B cell (primary cell): ENCODE data around the gene TTLL8. TPM values are rescaled to one million over a fixed set of nuclear protein-coding genes. Genes with fewer than 3 reads are reported as not detected.

Source experiments
- ATAC-seq: fragments of 200-7000 bp; cut with Tn5 transposase; one replicate; pipeline ENCODE4 v1.10.0; 2021; ENCODE audit warnings: low read depth, mild to moderate bottlenecking, moderate number of reproducible peaks, moderate library complexity
- CTCF ChIA-PET: fragments of 350-600 bp; sonication (Branson Sonifier 250); formaldehyde crosslinking; loops from one replicate; lab custom pipeline; 2021; ENCODE audit warnings: antibody characterized with exemption, inconsistent platforms; lab: Charles Lee
- POLR2A ChIA-PET: fragments of 350-600 bp; sonication (Branson Sonifier 250); formaldehyde crosslinking; loops from one replicate; lab custom pipeline; 2021; ENCODE audit warnings: antibody characterized with exemption; lab: Charles Lee
- DNase-seq: peaks from one replicate; pipeline ENCODE4 v3.0.0; 2013
- H2AFZ ChIP-seq: 2 replicates; pipeline ENCODE4 v1.6.1; 2012; ENCODE audit warnings: mild to moderate bottlenecking, low read depth, low read length; ENCODE audit not compliant: insufficient read depth, poor library complexity, severe bottlenecking
- H3K27ac ChIP-seq, 2 donors: 1 replicate in 1 of 2; 2 replicates in 1 of 2; pipeline ENCODE4 v1.5.1; 2012 to 2013; ENCODE audit warnings: low read length in 2 of 2, mild to moderate bottlenecking in 2 of 2, moderate library complexity in 1 of 2
- H3K27me3 ChIP-seq, 4 experiments: fragments of 200-600 bp in 1 of 4; sonication (generic) in 1 of 4; replicated peaks in 1 of 4; 1 replicate in 2 of 4; 2 replicates in 2 of 4; pipeline versions ENCODE4 v1.6.1 to v1.7.0; 2013 to 2016; ENCODE audit warnings: low read length in 3 of 4, mild to moderate bottlenecking in 2 of 4, mixed read lengths in 1 of 4, moderate library complexity in 1 of 4; ENCODE audit not compliant: insufficient read depth in 4 of 4, control insufficient read depth in 3 of 4; ENCODE audit errors: control extremely low read depth in 1 of 4
- H3K36me3 ChIP-seq, 2 experiments: replicated peaks in 1 of 2; 1 replicate in 1 of 2; 2 replicates in 1 of 2; pipeline versions ENCODE4 v1.6.1 to v1.7.1; 2013; ENCODE audit warnings: low read length in 1 of 2; ENCODE audit not compliant: insufficient read depth in 2 of 2, control insufficient read depth in 1 of 2; ENCODE audit errors: control extremely low read depth in 1 of 2, extremely low read depth in 1 of 2
- H3K4me1 ChIP-seq, 2 donors: fragments of 200-600 bp in 1 of 2; sonication (generic) in 1 of 2; 1 replicate in 1 of 2; 2 replicates in 1 of 2; pipeline versions ENCODE4 v1.5.1 to v1.6.1; 2013 to 2017; ENCODE audit warnings: low read length in 2 of 2; ENCODE audit not compliant: control insufficient read depth in 2 of 2, insufficient read depth in 2 of 2
- H3K4me2 ChIP-seq: replicated peaks from 2 replicates; pipeline ENCODE3; 2012; ENCODE audit warnings: mild to moderate bottlenecking, low read depth, low read length; ENCODE audit not compliant: poor library complexity, severe bottlenecking
- H3K4me3 ChIP-seq, 5 experiments: fragments of 200-600 bp in 1 of 5; sonication (generic) in 1 of 5; 1 replicate in 3 of 5; 2 replicates in 2 of 5; pipeline versions ENCODE4 v1.5.1 to v1.7.0; 2011 to 2016; ENCODE audit warnings: low read length in 4 of 5, mild to moderate bottlenecking in 4 of 5, low read depth in 2 of 5, control low read depth in 1 of 5, moderate library complexity in 1 of 5; ENCODE audit not compliant: insufficient read depth in 1 of 5; ENCODE audit errors: control extremely low read depth in 1 of 5, extremely low read depth in 1 of 5
- H3K79me2 ChIP-seq: fragments of 200-600 bp; sonication (generic); one replicate; pipeline ENCODE4 v1.6.0; 2016; ENCODE audit warnings: low read length; ENCODE audit not compliant: control insufficient read depth, insufficient read depth
- H3K9ac ChIP-seq: fragments of 200-600 bp; sonication (generic); 2 replicates; pipeline ENCODE4 v1.6.1; 2017; ENCODE audit warnings: mild to moderate bottlenecking, low read length, moderate library complexity
- H3K9me3 ChIP-seq, 3 donors: one replicate each; pipeline versions ENCODE4 v1.6.1 to v1.7.1; 2013; ENCODE audit warnings: low read length in 2 of 3; ENCODE audit not compliant: control insufficient read depth in 2 of 3, insufficient read depth in 1 of 3; ENCODE audit errors: control extremely low read depth in 1 of 3
- H4K20me1 ChIP-seq: 2 replicates; pipeline ENCODE4 v1.6.0; 2012; ENCODE audit warnings: mild to moderate bottlenecking, low read length; ENCODE audit not compliant: insufficient read depth, control insufficient read depth, poor library complexity, severe bottlenecking
- H3K27ac Mint-ChIP-seq: one replicate; pipeline ENCODE4 v1.8.0; 2021; ENCODE audit warnings: mixed read lengths
- H3K27me3 Mint-ChIP-seq: one replicate; pipeline ENCODE4 v1.8.0; 2021; ENCODE audit warnings: mixed read lengths
- H3K4me1 Mint-ChIP-seq: one replicate; pipeline ENCODE4 v1.8.0; 2021; ENCODE audit warnings: mixed read lengths
- H3K4me3 Mint-ChIP-seq: one replicate; pipeline ENCODE4 v1.8.0; 2021; ENCODE audit warnings: mixed read lengths
- H3K9me3 Mint-ChIP-seq: one replicate; pipeline ENCODE4 v1.8.0; 2022; ENCODE audit warnings: mixed read lengths; ENCODE audit not compliant: insufficient read depth
- CTCF ChIP-seq: fragments of 200-600 bp; IDR thresholded peaks from one replicate; pipeline ENCODE4 v1.8.0; 2022; ENCODE audit warnings: antibody characterized with exemption, mild to moderate bottlenecking
- EZH2 ChIP-seq: IDR thresholded peaks from 2 replicates; pipeline ENCODE4 v1.6.1; 2012; ENCODE audit warnings: borderline replicate concordance, low read depth, mild to moderate bottlenecking, moderate library complexity, low read length; ENCODE audit not compliant: insufficient read depth, poor library complexity, severe bottlenecking
- WGBS: methylation state at CpG from one replicate; pipeline ENCODE4 v1.1.5; 2013; ENCODE audit warnings: missing lambda C conversion rate; ENCODE audit not compliant: insufficient coverage; 5-methylcytosine and 5-hydroxymethylcytosine counted together
- intact Hi-C: fragments of 100-400 bp; cut with micrococcal nuclease; formaldehyde crosslinking; loops from one replicate; pipeline ENCODE4 v1.10.0; 2022
- polyA plus RNA-seq: library from polyadenylated mRNA; depleted of rRNA; stranded (reverse); fragments of >200 nt; gene quantifications from 2 replicates; pipeline ENCODE4 v1.2.3, GENCODE V29; 2012
- total RNA-seq, 2 donors: library from RNA; stranded (reverse); fragments of 120-200 nt in 1 of 2; gene quantifications; 1 replicate in 1 of 2; 2 replicates in 1 of 2; pipeline versions ENCODE4 v1.2.3 to v1.2.4, GENCODE V29; 2013 to 2022

The TTLL8 gene
- total and polyA plus RNA-seq, 2 donors (not counting 1 experiment from before 2014, with no cell fraction given): not detected

- Histone ChIP-seq H2AFZ (peak overlapping the region; percentile 57), H3K79me2 (no peaks in the 10 kb centered on the region), H3K27me3 (peaks cover 0 to 4% (median 0%) of the 10 kb centered on the region in 4 experiments), H3K4me2 (peak overlapping the region; percentile 49), H3K9me3 (no peaks in the 10 kb centered on the region), H4K20me1 (no peaks in the 10 kb centered on the region), H3K27ac (no peak overlapping the region), H3K4me1 (peaks cover 4 to 9% of the 10 kb centered on the region in 2 donors), H3K4me3 (peak overlapping the region in 1 of 5 experiments; percentile 16), H3K36me3 (no peaks in the 10 kb centered on the region), H3K9ac (peak overlapping the region; percentile 32)
- ChIA-PET POLR2A (no interaction called here), CTCF (no interaction called here)
- peaks cover 20% of the 10 kb centered on the region for H3K4me1 Mint-ChIP-seq
- ATAC-seq: no peak
- TF ChIP-seq EZH2: no peak
- no peak for TF ChIP-seq CTCF
- no peaks in the 10 kb centered on the region for H3K9me3 Mint-ChIP-seq
- peak; percentile 27 for DNase-seq
- H3K27me3 Mint-ChIP-seq: peaks cover 2% of the 10 kb centered on the region
- 16% methylated on average over 8 of the region's 9 CpGs for WGBS
- intact Hi-C loops: no loop called here
- H3K4me3 Mint-ChIP-seq: peak overlapping the region; percentile 47
- H3K27ac Mint-ChIP-seq: no peak overlapping the region
These were observed 47.4 kb upstream of the TTLL8 start for GRCh38 chr22:50105208-50106100.

- CTCF ChIA-PET: interaction anchor here (0.8 to 1.1 kb wide), 2 partner anchors 38 to 106 kb away, joined by 3 read pairs; no protein-coding TSS in a partner anchor
- DNase-seq (no peak), ATAC-seq (no peak)
- peaks cover 3% of the 10 kb centered on the region for H3K27me3 Mint-ChIP-seq
- no peaks in the 10 kb centered on the region for H3K36me3 ChIP-seq
- TF ChIP-seq CTCF (no peak), EZH2 (no peak)
- WGBS: no CpG with 5 or more reads among the region's 6 CpGs
- peaks cover 20% of the 10 kb centered on the region for H3K4me1 Mint-ChIP-seq
- H3K9ac ChIP-seq: no peak overlapping the region
- H3K9me3 ChIP-seq: no peaks in the 10 kb centered on the region
- no peak overlapping the region for H3K4me3 ChIP-seq
- no peak overlapping the region for H2AFZ ChIP-seq
- H3K4me3 Mint-ChIP-seq: no peak overlapping the region
- H3K27me3 ChIP-seq: peaks cover 0 to 4% (median 0%) of the 10 kb centered on the region in 4 experiments
- H3K27ac ChIP-seq: no peak overlapping the region
- H3K27ac Mint-ChIP-seq: no peak overlapping the region
- H3K4me1 ChIP-seq: peaks cover 4 to 9% of the 10 kb centered on the region in 2 donors
- POLR2A ChIA-PET: no interaction called here
- H3K79me2 ChIP-seq: no peaks in the 10 kb centered on the region
- intact Hi-C loops: no loop called here
- no peaks in the 10 kb centered on the region for H3K9me3 Mint-ChIP-seq
- H4K20me1 ChIP-seq: no peaks in the 10 kb centered on the region
- H3K4me2 ChIP-seq: no peak overlapping the region
These were observed 46.0 kb upstream of the TTLL8 start for GRCh38 chr22:50104141-50104544.
